ENCODE measurements around the gene TDRD15. TPM values are rescaled to one million over a fixed set of nuclear protein-coding genes. Genes with fewer than 3 reads are reported as not detected.
"Not testable (repeated sequence)": the region's sequence is repeated elsewhere in the genome, so short reads cannot be mapped to it uniquely, and the experiment has no call there.

The TDRD15 gene
- total and polyA plus RNA-seq, 7 donors, result 0.55 TPM; not detected in 6

DNA sequence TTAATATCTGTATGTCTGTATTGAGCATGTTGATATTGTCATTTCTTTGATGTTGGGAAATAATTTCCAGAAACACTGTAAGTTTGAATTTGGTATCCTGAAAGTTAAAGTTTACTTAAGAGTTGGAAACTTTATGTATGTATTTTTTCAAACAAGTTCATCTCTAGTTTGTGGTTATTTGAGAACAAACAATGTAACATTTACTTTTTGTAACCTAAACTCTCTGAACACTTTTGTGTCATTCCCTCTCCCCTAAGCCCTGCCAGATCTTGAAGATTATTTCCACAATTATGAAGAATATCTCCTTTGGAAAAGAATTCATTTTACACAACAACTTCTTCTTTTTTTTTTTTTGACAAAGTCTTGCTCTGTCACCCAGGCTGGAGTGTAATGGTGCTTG lies 24.9 kb downstream of the TDRD15 start:
- TF ChIP-seq, protein P1, sequence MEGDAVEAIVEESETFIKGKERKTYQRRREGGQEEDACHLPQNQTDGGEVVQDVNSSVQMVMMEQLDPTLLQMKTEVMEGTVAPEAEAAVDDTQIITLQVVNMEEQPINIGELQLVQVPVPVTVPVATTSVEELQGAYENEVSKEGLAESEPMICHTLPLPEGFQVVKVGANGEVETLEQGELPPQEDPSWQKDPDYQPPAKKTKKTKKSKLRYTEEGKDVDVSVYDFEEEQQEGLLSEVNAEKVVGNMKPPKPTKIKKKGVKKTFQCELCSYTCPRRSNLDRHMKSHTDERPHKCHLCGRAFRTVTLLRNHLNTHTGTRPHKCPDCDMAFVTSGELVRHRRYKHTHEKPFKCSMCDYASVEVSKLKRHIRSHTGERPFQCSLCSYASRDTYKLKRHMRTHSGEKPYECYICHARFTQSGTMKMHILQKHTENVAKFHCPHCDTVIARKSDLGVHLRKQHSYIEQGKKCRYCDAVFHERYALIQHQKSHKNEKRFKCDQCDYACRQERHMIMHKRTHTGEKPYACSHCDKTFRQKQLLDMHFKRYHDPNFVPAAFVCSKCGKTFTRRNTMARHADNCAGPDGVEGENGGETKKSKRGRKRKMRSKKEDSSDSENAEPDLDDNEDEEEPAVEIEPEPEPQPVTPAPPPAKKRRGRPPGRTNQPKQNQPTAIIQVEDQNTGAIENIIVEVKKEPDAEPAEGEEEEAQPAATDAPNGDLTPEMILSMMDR (IDR thresholded peaks at IDR 0.05), result no peak
- no peak for TF ChIP-seq POLR2A (IDR thresholded peaks at IDR 0.05)
- TF ChIP-seq EP300 (IDR thresholded peaks at IDR 0.05), result no peak
- no peak for TF ChIP-seq POLR2AphosphoS5 (IDR thresholded peaks at IDR 0.05)
- Histone ChIP-seq H3K27ac (no peak overlapping the region), H3K9me3 (no peaks in the 10 kb centered on the region), H3K36me3 (no peaks in the 10 kb centered on the region), H3K4me1 (no peaks in the 10 kb centered on the region), H3K4me3 (no peak overlapping the region), H3K27me3 (no peaks in the 10 kb centered on the region)
- intact Hi-C loops (cut with DNase I), result no loop called here
- no peak for DNase-seq

DNA sequence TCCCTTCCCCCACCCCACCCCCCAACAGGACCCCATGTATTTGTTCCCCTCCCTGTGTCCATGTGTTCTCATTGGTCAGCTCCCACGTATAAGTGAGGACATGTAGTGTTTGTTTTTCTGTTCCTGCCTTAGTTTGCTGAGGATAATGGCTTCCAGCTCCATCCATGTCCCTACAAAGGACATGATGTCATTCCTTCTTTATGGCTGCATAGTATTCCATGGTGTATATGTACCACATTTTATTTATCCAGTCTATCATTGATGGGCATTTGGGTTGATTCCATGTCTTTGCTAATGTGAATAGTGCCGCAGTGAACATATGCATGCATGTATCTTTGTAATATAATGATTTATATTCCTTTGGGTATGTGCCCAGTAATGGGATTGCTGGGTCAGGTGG lies 27.5 kb downstream of the TDRD15 start:
- intact Hi-C loops (cut with DNase I); H3K27me3 ChIP-seq; H3K36me3 ChIP-seq; H3K4me1 ChIP-seq; DNase-seq; H3K9me3 ChIP-seq; H3K27ac ChIP-seq; H3K4me3 ChIP-seq: not testable (repeated sequence)
- WGBS, 2 donors, result 45 to 65% methylated on average over 2 of the region's 2 CpGs

DNA sequence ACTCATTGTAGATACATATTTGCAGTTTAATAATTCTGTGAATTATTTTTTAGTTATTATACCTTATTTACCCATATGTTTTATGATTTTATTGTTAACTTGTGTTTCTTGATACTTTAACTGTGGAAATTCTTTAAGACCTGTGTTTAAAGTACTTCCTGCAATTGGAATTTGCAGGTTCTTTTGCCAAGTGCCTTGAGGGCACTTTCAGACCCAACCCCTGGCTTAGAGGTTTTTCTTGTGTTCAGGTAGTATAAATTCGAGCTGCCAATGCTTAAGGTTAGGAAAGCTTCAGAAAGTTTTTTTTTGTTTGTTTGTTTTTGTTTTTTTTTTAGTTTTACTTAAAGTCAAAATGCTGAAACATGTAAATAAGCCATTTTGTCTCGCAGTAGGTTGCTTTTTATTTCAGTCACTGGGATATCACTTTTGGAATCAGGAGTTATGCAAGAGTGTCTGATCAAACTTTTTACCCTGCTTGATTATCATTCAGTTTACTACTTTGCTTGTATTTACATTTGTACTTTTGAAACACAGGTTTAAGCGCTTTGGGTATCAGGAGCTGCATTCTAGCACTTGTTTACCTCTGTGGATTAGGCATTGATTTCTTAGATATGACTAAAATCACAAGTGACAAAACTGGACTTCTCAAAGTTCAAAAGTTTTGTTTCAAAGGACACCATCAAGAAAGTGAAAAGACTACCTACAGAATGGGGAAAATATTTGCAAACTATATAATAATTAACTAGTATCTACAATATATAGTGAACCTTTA lies 31.8 kb downstream of the TDRD15 start:
- Histone ChIP-seq H3K9me3 (no peaks in the 10 kb centered on the region), H3K4me1 (no peaks in the 10 kb centered on the region), H3K27ac (no peak overlapping the region), H3K36me3 (no peaks in the 10 kb centered on the region), H3K27me3 (no peaks in the 10 kb centered on the region), H3K4me3 (no peak overlapping the region)
- DNase-seq, result no peak
- intact Hi-C loops (cut with DNase I), result no loop called here
- TF ChIP-seq POLR2A (IDR thresholded peaks at IDR 0.05), result no peak
- no peak for TF ChIP-seq POLR2AphosphoS5 (IDR thresholded peaks at IDR 0.05)
- TF ChIP-seq, protein P1 (IDR thresholded peaks at IDR 0.05), result no peak
- TF ChIP-seq EP300 (IDR thresholded peaks at IDR 0.05), result no peak
- WGBS, 2 donors, result 33 to 34% methylated on average over 3 of the region's 3 CpGs

DNA sequence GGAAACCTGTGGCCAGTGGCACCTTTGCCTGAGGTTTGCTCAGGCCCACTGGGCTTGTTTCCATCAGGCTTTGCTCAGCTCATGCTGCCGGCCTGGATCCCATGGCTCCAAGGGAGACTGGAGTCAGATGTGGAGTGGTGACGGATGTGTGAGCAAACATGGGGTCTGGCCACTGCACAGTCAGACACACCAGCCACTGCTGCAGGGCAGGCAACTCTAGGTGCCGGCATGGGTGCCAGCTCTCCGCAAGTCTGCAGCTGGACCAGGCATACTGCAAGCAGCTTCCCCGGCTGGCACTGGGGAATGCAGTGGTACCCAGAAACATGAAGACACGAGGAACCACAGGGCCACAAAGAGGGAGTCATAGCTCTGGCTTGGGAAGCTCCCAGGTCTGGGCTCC lies 37.4 kb downstream of the TDRD15 start:
- intact Hi-C loops (cut with DNase I), result no loop called here
- no peaks in the 10 kb centered on the region for H3K36me3 ChIP-seq
- no peak for DNase-seq
- 94 to 95% methylated on average over 6 of the region's 6 CpGs for WGBS, 2 donors
- TF ChIP-seq EP300 (IDR thresholded peaks at IDR 0.05), result no peak
- TF ChIP-seq POLR2AphosphoS5 (IDR thresholded peaks at IDR 0.05), result no peak
- TF ChIP-seq, protein P1 (IDR thresholded peaks at IDR 0.05), result no peak
- TF ChIP-seq POLR2A (IDR thresholded peaks at IDR 0.05), result no peak
- H3K9me3 ChIP-seq, result no peaks in the 10 kb centered on the region
- no peaks in the 10 kb centered on the region for H3K27me3 ChIP-seq
- no peak overlapping the region for H3K4me3 ChIP-seq
- no peaks in the 10 kb centered on the region for H3K4me1 ChIP-seq
- no peak overlapping the region for H3K27ac ChIP-seq

DNA sequence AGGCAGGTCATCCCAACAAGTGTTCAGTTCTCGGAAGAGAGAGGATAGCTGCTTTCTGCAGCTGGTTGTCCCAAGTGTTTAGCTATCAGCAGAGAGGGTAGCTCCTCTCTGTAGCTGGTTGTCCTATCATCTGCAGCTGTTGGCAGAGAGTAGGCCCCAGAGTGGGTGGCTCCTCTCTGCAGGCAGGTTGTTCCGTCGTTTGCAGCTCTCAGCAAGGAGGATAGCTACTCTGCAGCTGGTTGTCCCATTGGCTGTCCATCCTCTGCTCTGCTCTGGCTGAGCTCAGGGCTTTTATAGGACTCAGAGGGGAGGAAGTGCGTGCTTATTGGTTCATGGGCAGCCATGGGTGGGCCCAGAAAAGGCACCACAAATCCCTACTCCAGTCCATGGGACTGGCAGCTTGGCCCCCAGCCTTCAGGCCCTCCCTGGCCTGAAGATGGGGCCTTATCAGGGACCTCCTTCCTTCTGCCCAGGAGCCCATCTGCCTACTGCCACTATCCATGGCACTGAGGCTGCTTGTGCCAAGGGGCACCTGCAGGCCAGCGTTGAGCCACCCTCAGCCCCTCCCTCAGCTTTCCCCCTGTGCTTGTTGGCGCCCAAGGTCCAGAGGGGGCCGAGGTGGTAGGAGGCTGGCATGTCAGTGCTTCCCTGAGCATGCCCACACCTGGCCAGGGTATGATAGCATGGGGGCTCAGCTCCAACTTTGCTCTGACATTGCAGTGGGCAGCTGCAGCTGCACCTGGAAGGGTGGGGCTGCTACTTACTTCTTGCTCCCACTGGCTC lies 38.3 kb downstream of the TDRD15 start:
- TF ChIP-seq POLR2AphosphoS5 (IDR thresholded peaks at IDR 0.05) (no peak), EP300 (IDR thresholded peaks at IDR 0.05) (no peak), POLR2A (IDR thresholded peaks at IDR 0.05) (no peak)
- TF ChIP-seq, protein P1 (IDR thresholded peaks at IDR 0.05), result no peak
- Histone ChIP-seq H3K36me3 (no peaks in the 10 kb centered on the region), H3K27me3 (no peaks in the 10 kb centered on the region), H3K27ac (no peak overlapping the region), H3K4me1 (no peaks in the 10 kb centered on the region), H3K4me3 (no peak overlapping the region), H3K9me3 (no peaks in the 10 kb centered on the region)
- WGBS, 2 donors, result 87 to 92% methylated on average over 7 of the region's 7 CpGs
- intact Hi-C loops (cut with DNase I), result no loop called here
- DNase-seq, result no peak

All from sigmoid colon (tissue), 7 donors.